A172 (cell line): Measurements from ENCODE around the gene SAG. TPM values are rescaled to one million over a fixed set of nuclear protein-coding genes. Genes with fewer than 3 reads are reported as not detected.
"Not testable (repeated sequence)": the region's sequence is repeated elsewhere in the genome, so short reads cannot be mapped to it uniquely, and the experiment has no call there.

Experiments
- DNase-seq: peaks from one replicate; pipeline ENCODE4 v3.0.0-alpha.2; 2015; ENCODE audit warnings: low spot score
- total RNA-seq: library from RNA; depleted of rRNA; stranded (reverse); fragments of >200 nt; shearing (Covaris generic); gene quantifications from 2 replicates; pipeline ENCODE4 v1.2.3, GENCODE V29; 2014

SAG gene
- total RNA-seq, 1 experiment from 2014 or later: not detected

GRCh38 chr2:233331536-233331935 lies 23.9 kb downstream of the SAG start:
- DNase-seq: no peak

GRCh38 chr2:233332125-233332524 lies 24.5 kb downstream of the SAG start:
- DNase-seq: no peak

- no peak for DNase-seq
Measured at GRCh38 chr2:233334915-233335314, 27.3 kb downstream of the SAG start.

DNA sequence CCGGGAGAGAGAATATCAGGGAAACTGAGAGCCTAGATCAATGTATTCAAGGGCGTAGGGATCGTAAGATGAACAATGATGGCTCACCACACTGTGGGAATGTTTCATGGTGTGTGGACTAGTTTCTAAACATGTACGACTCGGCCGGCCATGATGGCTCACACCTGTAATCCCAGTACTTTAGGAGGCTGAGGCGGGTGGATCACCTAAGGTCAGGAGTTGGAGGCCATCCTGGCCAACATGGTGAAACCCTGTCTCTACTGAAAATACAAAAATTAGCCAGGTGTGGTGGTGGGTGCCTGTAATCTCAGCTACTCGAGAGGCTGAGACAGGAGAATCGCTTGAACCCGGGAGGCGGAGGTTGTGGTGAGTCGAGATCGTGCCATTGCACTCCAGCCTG lies 28.5 kb downstream of the SAG start:
- not testable (repeated sequence) for DNase-seq

DNA sequence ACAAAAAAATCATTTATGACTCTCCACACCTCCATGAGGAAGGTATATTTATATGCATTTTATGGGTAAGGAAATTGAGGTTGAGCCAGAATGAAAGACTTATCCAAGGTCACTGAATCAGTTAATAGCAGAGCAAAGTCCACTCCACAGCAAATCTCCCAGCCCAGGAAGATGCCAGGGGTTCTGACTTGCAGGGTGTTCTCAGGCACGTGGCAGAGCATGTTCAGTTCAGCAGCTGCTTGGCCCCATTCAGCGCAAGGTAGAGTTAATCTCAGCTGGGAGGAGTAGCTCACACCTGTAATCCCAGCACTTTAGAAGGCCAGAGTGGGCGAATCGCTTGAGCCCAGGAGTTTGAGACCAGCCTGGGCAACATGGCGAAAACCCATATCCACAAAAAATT lies 28.9 kb downstream of the SAG start:
- DNase-seq: no peak

GRCh38 chr2:233338046-233338445 lies 30.4 kb downstream of the SAG start:
- DNase-seq: no peak

DNA sequence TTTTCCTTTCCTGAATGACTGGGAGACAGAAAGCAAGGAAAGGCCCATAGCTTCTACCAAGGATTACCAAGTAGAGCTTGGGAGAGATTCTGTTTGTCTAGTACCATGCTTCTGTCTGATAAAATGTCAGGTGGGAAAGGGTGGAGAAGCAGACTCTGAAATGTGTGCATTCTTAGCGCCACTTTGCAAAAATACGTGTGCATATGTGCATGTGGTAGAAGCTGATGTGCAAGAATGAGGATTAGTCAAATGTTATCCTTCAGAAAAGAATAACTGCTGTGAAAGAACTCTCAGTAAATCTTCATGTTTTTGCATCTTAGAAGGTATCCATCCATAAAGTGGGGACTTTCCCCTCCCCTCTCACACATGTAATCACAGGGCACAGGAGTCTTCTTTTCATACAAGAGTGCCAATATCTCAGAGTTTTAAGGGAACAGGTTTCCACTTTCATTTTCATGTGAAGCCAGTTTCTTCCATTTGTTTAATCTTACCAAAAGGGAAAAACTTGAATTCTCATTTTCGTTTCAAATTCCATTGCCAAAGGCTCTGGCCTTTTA lies 31.3 kb downstream of the SAG start:
- no peak for DNase-seq

GRCh38 chr2:233339427-233339826 lies 31.8 kb downstream of the SAG start:
- no peak for DNase-seq

GRCh38 chr2:233341296-233341695 lies 33.7 kb downstream of the SAG start:
- DNase-seq: no peak

DNA sequence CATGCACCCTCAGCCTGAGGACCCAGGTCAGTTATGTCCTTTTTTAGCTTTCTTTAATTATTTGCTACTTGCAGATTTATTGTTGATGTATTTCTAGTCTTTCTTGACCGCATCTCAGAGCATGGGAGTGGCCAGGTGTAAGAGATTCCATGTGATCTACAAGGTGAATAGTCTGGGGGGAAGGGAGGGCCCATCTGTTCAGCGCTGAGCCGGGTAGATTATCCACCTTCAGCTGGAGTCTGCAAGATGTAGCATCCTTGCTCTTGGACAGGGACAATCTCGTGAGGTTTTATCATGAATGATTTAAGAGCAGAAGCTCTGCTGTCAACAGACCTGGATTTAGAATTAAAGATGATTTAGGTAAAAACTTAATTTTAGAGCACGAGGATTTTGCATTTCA lies 34.7 kb downstream of the SAG start:
- no peak for DNase-seq

DNA sequence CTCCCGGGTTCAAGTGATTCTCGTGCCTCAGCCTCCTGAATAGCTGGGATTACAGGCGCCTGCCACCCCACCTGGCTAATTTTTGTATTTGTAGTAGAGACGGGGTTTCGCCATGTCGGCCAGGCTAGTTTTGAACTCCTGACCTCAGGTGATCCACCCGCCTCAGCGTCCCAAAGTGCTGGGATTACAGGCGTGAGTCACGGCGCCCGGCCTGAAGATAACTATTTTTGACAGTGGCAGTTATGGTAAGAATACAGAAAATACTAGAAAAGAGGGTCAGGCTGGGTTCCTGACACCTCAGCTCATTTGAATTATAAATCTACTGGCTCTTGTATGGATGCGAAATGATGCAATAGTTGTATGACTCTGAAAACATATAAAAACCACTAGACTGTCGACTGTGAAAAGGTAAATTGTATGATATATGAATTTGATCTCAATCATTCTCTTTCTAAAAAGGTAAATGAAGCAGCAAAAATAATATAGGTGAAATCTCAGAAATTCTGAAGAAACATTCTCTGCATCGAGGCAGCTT lies 35.6 kb downstream of the SAG start:
- DNase-seq: no peak

DNA sequence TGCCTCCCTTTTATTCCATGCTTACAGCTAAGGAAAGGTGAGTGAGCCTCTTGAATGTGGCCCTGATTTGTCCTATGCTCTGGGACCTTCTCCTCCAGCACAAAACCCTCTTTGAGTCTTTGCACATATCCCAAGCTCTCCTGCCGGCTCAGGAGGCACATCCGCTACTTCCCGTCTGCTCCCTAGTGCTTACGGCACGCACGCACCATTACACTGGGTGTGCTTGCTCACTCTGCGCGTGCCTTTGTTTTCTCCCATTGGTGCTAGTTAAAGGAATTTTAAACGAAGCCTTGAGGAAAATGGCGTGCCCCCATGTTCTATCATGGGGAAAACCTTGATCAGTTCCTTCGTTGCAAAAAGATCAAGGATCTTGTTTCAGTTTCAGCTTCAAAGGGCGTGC lies 38.8 kb downstream of the SAG start:
- no peak for DNase-seq

- no peak for DNase-seq
Measured at GRCh38 chr2:233346930-233347329, 39.3 kb downstream of the SAG start.

DNA sequence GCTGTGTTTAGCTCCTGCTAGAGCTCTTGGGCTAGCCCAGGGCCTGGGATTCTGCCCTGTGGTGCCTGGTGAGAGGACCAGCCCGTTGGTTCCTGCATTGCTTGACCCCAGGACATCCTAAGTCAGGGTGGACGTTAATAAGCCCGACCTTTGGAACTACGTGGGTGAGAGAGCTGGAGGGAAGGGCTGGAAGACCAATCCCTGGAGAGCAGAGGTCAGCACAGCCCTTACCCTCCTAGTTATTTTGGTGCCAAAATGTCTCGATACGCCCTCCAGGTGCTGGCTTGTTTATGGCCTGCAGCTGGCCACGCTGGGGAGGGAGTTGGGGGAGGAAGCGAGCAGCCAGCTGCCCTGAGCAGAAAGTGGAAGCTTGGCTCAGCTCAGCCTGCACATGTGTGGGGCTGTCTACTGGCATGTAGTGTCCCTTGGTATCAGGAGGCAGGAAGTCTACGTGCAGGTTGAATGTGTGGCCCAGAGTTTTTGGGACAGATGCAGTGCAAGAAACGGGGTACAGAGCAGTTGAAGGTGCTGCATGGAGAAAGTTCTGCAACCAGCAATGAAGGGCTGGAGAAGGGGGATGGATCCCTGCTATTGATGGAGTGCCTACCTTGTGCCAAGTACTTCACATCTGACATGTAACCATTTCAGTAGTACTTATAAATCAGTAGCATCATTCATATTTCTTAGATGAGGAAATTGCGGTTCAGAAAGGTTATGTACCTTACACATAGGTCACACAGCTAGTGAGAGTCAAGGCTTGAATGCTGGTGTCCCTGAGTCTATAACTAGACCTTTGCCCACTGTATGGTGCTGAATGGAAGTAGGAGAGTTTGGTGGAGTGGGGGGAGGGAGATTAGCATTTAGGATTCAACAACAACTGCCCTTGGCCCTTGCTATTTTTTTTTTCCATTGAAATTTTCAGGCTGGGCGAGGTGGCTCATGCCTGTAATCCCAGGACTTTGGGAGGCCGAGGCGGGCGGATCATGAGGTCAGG lies 41.7 kb downstream of the SAG start:
- peak; percentile 71 for DNase-seq

- peak; percentile 99 for DNase-seq
Measured at GRCh38 chr2:233350708-233351107, 43.1 kb downstream of the SAG start.

DNA sequence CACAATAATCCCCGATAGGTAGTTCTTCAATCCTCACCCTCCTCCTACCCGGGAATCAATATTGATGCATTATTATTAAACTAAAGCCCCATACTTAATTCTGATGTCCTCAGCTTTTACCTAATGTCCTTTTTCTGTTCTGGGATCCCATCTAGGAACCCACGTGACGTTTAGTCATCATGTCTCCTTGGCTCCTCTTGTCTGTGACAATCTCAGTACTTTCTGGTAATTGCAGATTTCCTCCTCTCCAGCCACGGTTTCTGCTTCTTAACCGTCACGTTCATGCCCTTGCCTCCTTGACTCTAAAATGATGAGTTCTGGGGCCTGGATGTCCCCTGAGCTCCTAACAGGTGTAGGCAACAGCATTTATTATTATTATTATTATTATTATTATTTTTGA lies 43.8 kb downstream of the SAG start:
- DNase-seq: peak; percentile 81

DNA sequence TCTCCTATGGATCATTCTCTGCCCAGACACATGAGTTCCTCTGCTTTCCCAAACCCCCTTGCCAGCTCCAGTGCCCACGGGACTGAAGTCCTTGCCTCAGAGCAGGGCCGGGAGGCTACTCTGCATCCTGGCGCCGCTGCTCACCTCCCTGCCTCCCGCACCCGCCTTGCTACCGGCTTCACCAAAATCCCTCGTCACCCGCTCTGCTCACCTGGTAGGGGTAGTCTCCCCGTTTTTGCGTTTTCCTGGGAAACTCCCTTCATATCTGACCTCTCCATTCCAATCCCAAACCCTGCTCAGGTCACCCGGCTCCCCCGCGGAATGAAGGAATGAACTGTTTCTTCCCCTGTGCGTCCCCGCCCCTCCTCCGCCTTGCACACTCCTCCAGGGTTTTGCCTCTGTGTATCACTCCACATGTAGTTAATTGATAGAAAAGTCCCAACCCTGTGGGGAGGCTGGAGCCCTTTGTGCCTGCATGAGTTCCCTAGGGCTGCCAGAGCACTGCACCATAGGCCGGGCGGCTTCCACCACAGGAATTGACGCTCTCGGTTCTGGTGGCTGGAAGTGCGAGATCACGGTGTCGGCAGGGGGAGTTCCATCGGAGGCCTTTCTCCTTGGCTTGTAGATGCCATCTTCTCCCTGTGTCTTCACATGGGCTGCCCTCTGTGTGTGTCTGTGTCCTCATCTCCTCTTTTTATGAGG lies 44.7 kb downstream of the SAG start:
- DNase-seq: no peak

DNA sequence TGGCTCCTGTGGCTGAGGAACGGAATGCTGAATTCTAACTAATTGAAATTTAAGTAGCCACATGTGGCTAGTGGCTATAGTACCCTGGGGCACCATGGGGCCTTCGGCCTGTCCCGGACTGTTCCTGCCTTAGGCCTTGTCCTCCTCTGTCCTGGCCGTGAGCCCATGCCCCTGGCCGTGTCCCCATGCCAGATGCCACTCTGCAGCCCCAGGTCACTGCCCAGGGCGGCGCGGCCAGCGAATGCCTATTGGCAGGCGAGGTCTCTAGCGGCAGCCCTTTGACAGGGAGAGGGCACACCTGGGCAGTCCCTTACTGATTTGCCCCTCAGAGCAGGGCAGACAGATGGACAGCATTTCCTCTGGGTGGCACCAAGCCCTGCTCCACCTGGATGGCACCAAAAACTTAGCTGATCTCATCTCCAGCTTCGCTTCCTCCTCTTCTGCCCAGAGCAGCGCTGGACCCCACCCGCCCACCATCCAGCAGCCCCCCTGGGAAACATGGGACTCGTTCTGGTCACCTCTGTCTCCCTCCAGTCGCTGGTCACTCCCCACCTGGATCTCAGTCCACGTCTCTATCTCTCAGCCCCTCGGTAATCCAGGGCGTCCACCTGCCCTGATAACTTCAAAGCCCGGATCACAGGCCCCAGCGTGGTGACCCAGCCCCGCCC lies 45.6 kb downstream of the SAG start:
- DNase-seq: no peak

GRCh38 chr2:233353769-233354499 lies 46.3 kb downstream of the SAG start, which contains the start of gene DGKD:
Gene DGKD (plus strand): TSS chr2:233354494. CDS start chr2:233354519, 25 bp downstream.
- DNase-seq: no peak

DNA sequence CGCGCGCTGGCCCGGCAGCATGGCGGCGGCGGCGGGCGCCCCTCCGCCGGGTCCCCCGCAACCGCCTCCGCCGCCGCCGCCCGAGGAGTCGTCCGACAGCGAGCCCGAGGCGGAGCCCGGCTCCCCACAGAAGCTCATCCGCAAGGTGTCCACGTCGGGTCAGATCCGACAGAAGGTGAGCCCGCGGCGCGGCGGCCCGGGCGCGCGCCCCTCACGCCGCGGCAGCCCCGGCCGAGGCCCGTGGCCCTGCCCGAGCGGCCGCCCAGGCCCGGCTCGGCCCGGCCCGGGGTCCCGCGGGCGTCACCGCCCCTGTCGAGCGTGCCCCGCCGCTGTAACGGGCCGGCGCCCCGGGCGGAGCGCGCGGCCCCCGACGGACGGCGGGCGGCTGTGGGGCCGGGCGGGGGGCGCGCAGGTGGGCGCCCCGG lies 46.9 kb downstream of the SAG start:
- no peak for DNase-seq
